HFFc6 (cell line): ENCODE measurements around the gene ZBP1. TPM values are rescaled to one million over a fixed set of nuclear protein-coding genes. Genes with fewer than 3 reads are reported as not detected.

Experiments
- DNase-seq: peaks from one replicate; pipeline ENCODE4 v3.0.0-alpha.2; 2018
- H3K27ac Mint-ChIP-seq: 2 replicates; pipeline ENCODE4 v1.8.0; 2020; ENCODE audit warnings: mild to moderate bottlenecking, mixed read lengths
- H3K27me3 Mint-ChIP-seq: 2 replicates; pipeline ENCODE4 v1.8.0; 2021; ENCODE audit warnings: mild to moderate bottlenecking, moderate library complexity, mixed read lengths; ENCODE audit not compliant: insufficient read depth
- H3K36me3 Mint-ChIP-seq: 2 replicates; pipeline ENCODE4 v1.8.0; 2021; ENCODE audit warnings: low read depth, mixed read lengths
- H3K4me1 Mint-ChIP-seq: 2 replicates; pipeline ENCODE4 v1.8.0; 2020; ENCODE audit warnings: low read depth, mixed read lengths
- H3K4me3 Mint-ChIP-seq: 2 replicates; pipeline ENCODE4 v1.8.0; 2020; ENCODE audit warnings: mild to moderate bottlenecking, moderate library complexity, mixed read lengths
- H3K9me3 Mint-ChIP-seq: 2 replicates; pipeline ENCODE4 v1.8.0; 2020; ENCODE audit warnings: mild to moderate bottlenecking, mixed read lengths
- total RNA-seq, 6 experiments: library from RNA; stranded (reverse); fragmentation: NEBNext Ultra II Directional; extraction: Animal tissue kit (Norgen Biotek cat#: 25700); gene quantifications; 2 replicates in 1 of 6; 3 replicates in 5 of 6; pipeline ENCODE4 v1.2.3, GENCODE V29; 2021
- TF ChIP-seq, protein P1 (sequence below): fragments of 200-600 bp; sonication (generic); IDR thresholded peaks from 2 replicates; pipeline ENCODE4 v1.5.0; 2021; ENCODE audit warnings: antibody characterized with exemption, mild to moderate bottlenecking

Gene ZBP1
- total RNA-seq, 6 experiments from 2014 or later, result not detected

DNA sequence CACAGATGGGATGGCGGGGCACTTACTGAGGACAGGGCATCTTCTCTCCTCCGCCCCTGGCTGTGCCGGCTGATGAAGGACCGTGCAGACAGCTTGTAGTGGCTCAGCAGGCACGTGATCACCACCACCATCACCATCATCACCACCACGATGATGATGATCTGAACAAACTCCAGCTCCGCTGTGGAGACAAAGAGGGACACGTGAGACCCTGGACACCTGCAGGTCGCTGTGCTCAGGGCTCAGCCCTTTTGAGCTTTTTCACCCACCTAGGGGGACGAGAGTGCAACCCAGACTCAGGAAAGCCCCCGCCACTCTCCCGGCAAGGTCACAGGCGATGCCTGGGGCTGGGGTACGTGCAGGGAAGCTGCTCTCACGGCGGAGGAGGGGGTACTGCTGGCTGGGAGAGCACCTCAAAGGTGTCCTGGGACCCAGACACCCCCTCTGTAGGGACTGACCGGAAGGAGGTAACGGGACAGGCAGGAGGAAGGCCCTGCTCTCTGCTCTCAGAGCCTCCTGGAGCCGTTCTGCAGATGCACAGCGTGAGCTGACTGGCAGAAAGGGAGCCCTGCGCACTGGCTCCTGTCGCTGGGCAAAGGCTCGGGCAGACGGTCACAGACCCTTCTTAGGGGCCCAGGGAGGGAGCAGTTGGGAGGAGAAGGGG, 39.4 kb upstream of the ZBP1 start:
- Mint-ChIP-seq H3K36me3 (no peaks in the 10 kb centered on the region), H3K4me3 (no peak overlapping the region), H3K27me3 (no peaks in the 10 kb centered on the region; the same call in 1 of the 2 replicates), H3K27ac (no peak overlapping the region), H3K4me1 (no peaks in the 10 kb centered on the region), H3K9me3 (no peaks in the 10 kb centered on the region)
- TF ChIP-seq, protein P1, sequence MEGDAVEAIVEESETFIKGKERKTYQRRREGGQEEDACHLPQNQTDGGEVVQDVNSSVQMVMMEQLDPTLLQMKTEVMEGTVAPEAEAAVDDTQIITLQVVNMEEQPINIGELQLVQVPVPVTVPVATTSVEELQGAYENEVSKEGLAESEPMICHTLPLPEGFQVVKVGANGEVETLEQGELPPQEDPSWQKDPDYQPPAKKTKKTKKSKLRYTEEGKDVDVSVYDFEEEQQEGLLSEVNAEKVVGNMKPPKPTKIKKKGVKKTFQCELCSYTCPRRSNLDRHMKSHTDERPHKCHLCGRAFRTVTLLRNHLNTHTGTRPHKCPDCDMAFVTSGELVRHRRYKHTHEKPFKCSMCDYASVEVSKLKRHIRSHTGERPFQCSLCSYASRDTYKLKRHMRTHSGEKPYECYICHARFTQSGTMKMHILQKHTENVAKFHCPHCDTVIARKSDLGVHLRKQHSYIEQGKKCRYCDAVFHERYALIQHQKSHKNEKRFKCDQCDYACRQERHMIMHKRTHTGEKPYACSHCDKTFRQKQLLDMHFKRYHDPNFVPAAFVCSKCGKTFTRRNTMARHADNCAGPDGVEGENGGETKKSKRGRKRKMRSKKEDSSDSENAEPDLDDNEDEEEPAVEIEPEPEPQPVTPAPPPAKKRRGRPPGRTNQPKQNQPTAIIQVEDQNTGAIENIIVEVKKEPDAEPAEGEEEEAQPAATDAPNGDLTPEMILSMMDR, result no peak
- DNase-seq, result no peak

DNA sequence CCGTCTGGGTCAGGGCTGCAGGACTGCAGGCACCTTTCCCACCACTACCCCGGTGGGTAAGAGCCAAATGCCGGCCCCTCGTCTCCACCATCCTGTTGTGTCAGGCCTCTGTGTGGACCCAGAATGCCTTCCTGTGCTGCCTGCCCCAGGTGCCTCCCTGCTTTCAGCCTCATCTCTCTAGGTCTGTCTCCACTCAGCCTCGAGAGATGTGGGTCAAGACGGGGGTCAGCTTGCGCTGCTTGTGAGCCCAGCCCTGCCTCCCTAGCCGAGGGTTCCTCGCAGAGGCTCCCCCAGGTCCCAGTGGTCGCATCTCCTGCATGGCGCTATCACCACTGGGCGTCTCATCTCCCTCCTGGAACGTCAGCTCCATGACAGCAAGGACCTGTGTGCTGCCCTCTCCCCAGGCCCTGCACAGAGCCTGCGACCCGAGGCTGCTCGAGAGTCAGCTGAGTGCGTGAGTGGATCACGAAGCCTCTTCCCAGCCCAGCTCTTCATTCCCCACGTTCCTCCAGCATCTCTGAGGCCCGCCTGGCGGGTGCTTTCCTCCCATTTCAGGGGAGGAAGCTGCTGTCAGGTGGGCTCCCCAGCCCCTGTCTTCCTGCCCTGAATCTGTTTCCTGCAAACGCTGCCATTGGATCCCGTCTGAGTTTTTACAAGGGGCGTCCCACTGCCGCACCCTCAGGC, 38.7 kb upstream of the ZBP1 start:
- no peaks in the 10 kb centered on the region for H3K9me3 Mint-ChIP-seq
- H3K4me3 Mint-ChIP-seq, result no peak overlapping the region
- H3K4me1 Mint-ChIP-seq, result no peaks in the 10 kb centered on the region
- H3K36me3 Mint-ChIP-seq, result no peaks in the 10 kb centered on the region
- TF ChIP-seq, protein P1, result no peak
- no peaks in the 10 kb centered on the region; the same call in 1 of the 2 replicates for H3K27me3 Mint-ChIP-seq
- DNase-seq, result no peak
- H3K27ac Mint-ChIP-seq, result no peak overlapping the region

DNA sequence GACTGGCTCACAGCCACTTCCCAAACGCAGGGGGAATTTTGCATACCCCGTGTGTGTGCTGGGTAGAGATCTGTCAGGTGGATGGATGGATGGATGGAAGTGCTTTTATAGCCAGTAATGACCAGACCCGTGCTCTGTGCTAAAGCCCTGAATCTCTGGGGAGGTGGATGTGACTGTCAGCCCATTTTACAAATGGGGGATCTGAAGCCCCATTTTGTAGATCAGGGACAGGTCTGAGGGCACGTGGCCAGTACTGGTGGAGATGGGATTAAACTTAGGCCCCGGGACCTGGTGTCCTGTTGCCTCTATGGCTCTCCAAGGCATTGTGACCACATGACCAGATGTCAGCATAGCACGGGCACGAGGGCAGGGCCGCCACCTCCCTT, 38.2 kb upstream of the ZBP1 start:
- no peaks in the 10 kb centered on the region for H3K36me3 Mint-ChIP-seq
- no peak overlapping the region for H3K4me3 Mint-ChIP-seq
- H3K4me1 Mint-ChIP-seq, result no peaks in the 10 kb centered on the region

DNA sequence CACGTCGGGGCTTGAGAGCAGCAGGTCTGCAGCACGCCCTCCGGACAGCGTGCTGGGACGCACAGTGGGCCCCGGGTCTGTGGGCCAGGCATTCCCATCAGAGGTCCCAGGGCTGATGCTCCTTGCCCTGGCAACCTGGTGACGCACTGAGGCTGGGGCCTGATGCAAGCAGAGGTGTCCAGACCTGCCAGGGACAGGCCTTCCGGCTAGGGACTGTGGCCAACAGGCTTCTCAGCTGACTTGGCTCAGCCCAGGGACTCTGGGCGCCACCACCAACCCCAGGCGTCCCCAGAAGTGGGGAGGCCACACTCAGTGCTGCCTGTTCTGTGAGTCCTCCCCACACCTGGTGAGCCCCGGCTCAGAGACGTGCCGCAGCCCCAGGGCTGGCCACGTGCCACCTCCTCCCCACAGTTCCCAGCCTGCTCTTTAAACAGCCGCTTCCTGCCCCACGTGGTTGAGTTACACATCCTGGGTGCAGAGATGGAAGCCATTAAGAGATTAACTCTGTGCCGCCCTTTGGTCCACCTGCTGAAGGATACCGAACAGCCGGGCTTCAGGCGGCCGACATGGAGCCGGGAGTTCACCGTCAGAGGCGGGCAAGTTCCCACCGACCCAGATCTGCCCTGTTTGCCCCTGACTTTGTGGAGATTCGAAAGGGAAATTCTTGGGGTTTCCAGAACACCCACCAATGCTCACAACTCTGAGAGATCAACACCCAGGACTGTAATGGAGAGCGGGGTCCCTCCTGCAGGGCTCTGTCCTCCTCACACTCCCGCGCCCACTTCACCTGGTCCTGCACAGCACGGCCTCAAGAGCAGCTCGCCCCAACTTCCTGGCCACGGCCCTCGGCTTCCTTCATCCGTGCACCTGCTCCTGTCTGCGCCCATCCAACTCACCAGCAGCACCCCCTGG, 37.6 kb upstream of the ZBP1 start:
- no peak for DNase-seq
- no peaks in the 10 kb centered on the region for H3K4me1 Mint-ChIP-seq
- H3K27ac Mint-ChIP-seq, result no peak overlapping the region
- H3K36me3 Mint-ChIP-seq, result no peaks in the 10 kb centered on the region
- H3K9me3 Mint-ChIP-seq, result no peaks in the 10 kb centered on the region
- TF ChIP-seq, protein P1, result no peak
- no peaks in the 10 kb centered on the region; the same call in 1 of the 2 replicates for H3K27me3 Mint-ChIP-seq
- no peak overlapping the region for H3K4me3 Mint-ChIP-seq

More for the DNA sequence above, 38.2 kb upstream of the ZBP1 start:
- no peak overlapping the region for H3K27ac Mint-ChIP-seq
- no peaks in the 10 kb centered on the region for H3K9me3 Mint-ChIP-seq
- TF ChIP-seq, protein P1, result no peak
- DNase-seq, result no peak
- H3K27me3 Mint-ChIP-seq, result no peaks in the 10 kb centered on the region; the same call in 1 of the 2 replicates

DNA sequence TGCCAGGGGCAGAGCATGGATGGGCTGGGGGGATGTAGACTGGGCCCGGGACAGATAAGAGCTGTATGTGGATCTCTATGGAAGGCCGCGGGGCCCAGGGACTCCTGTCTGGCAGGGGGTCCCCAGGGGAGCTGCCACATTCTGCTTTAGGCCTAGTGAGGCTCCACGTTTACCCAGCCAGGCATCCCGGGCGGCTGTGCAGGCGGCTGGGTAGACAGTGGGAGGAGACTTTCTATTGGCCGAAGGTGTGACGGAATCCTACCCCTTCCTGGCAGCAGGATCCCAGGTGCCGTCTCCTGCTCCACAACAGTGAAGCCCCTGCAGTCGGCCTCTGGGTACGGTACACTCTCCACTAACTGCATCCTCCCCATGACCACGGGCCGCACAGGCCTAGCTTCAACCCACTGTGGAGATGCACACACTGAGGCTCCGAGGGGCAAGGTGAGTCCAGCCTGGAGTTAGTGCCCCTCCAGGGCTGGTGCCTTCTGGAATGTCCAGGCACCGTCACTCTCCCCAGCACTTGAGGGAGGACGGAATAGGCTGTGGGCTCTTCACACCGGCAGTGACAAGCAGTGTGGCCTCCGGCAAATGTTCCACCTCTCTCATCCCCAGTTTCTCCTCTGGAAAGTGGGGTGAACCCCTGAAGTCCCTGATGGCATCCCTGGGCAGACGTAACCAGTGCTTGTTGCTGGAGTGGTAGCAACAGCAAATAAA, 36.8 kb upstream of the ZBP1 start:
- no peak overlapping the region for H3K27ac Mint-ChIP-seq

More for the DNA sequence above, 36.8 kb upstream of the ZBP1 start:
- Mint-ChIP-seq H3K4me1 (no peaks in the 10 kb centered on the region), H3K27me3 (no peaks in the 10 kb centered on the region; the same call in 1 of the 2 replicates), H3K4me3 (no peak overlapping the region), H3K9me3 (no peaks in the 10 kb centered on the region), H3K36me3 (no peaks in the 10 kb centered on the region)
- no peak for DNase-seq
- TF ChIP-seq, protein P1, result no peak
